HG03457 (cell line): ENCODE measurements around the gene MED29.

Experiments used
- ATAC-seq: cut with Tn5 transposase; IDR thresholded peaks from one replicate; pipeline ENCODE4 v1.9.1; 2021; ENCODE audit warnings: moderate number of reproducible peaks; ENCODE audit not compliant: unreplicated experiment

MED29 gene

GRCh38 chr19:39410017-39410830 is 19.0 kb downstream of the MED29 start:
- no peak for ATAC-seq

- ATAC-seq: no peak
These were observed 19.6 kb downstream of the MED29 start for GRCh38 chr19:39410831-39411080.

- ATAC-seq: no peak
These were observed 20.1 kb downstream of the MED29 start for GRCh38 chr19:39411081-39411831.

DNA sequence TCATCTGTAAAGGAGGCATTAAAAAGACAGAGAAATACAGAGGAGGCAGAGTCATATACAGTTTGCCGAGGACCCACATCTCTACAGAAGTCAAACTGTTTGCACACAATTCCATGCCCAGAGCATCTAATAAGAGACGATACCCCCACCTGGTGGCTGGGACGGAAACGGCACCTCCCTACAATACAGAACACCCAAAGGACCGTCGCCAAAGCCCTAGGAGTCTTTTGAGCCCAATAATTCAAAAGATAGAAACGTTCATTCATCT is 20.6 kb downstream of the MED29 start:
- peak; percentile 12 for ATAC-seq

- ATAC-seq: peak; percentile 43
These were observed 21.1 kb downstream of the MED29 start, which contains the start of gene PLEKHG2 for GRCh38 chr19:39412100-39412866. TSS of gene PLEKHG2 (plus strand) at chr19:39412669. CDS start at chr19:39414087, 1,418 bp downstream.

DNA sequence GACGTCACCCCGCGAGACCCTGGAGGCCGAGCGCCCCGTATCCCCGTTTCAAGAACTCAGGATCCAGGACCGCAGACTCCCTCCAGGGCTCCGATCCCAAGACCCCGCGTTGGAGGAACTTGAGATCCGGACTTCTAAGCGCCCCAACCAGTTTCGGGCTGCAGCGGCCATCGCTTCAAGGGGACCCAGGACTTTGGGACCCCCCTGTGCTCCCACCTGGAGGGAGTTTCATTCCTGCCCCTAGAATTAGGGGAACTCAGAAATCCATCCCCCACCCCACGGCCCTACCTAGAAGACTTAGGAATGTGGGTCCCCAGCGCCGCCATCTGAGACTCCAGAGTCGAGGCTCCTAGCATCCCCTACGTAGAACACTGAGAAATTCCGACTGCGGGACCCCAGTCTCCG is 21.7 kb downstream of the MED29 start:
- no peak for ATAC-seq

DNA sequence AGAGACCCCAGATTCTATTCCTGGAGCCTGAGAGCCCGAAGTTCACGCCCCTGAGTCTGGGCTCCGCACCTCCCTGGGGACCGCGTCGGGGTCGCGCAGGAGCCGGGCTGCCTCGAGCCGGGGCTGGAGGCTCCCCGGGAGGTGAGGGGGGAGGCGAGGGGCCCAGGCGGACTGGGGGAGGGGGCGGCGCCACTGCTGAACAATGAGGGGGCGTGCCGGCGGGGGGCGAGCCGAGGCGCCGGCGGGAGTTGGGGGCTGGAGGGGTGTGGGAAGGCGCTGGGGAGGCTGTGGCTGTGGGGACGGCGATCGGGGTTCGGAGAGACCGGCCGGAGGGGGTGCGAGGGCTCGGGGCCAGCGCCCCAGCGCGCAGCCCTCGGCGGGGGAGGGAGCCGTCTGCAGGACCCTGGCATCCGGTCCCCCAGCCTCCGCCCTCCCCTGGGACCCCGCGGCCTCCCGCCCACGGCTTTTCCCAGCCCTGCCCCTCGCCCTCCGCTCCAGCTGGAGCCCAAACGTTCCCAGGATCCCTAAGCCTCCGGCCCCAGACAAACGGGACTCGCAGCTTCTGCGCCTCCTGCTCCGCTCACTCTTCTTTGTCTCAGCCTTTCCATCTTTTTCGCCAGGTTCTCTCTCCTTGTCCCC is 22.2 kb downstream of the MED29 start:
- ATAC-seq: no peak

DNA sequence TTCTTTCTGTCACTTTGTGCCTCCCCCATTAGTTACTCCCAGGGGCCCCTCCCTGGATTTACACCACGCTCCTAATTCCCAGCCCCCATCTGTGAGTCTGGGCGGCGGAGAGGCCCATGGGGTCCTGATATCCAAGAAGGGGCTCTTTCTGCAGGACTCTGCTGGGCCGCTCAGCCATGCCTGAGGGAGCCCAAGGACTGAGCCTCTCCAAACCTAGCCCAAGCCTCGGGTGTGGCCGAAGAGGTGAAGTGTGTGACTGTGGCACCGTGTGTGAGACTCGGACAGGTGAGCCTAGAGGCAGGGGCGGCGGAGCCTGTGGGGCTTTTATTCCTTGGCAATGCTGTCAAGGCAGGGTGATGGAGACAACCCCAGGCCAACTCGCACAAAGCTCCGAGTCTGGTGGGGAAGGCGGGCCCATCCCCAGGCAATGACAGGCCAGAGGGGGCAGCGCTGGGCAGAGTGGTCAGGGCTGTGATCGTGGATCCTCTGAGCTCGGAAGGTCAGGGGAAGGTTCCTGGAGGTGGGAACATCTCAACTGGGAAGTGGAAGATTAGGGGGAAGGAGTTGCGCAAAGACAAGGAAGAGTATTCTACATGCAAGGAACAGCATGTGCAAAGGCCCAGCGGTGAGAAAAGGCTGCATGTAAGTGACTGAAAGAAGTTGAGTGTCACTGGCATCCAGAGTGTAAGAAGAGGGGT is 22.9 kb downstream of the MED29 start:
- no peak for ATAC-seq

DNA sequence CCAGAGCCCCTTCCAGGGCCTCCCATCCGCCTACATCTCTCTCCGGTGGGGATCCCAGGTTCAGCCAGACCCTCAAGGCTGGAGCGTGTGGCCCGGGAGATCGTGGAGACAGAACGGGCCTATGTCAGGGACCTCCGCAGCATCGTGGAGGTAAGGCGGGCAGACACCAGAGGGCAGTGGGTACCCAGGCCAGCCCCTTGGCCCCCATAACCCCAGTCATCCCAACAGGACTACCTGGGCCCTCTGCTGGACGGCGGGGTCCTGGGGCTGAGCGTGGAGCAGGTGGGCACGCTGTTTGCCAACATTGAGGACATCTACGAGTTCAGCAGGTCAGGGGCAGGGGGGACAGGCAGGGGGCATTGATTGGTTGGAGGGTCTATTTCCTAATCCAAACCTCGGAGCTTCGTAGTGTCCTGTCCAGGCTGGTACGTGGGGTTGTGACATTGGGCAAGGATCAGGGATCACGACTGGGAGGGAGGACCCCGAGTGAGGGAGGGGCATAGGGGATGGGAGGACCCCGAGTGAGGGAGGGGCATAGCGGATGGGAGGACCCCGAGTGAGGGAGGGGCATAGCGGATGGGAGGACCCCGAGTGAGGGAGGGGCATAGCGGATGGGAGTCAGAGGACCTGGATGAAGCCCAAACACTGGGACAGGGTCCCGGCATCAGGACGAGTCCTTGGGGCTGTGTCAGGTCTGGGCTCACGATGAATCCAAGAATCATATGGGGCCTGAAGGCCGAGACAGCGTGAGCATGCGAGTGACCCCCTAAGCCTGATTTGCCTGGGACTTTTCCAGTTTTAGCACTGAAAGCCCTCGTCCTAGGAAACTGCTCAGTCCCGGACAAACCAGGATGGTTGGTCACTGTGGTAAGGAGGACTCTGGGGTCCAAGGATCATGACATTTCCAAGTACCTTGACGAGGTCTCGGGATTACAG is 24.2 kb downstream of the MED29 start:
- no peak for ATAC-seq

DNA sequence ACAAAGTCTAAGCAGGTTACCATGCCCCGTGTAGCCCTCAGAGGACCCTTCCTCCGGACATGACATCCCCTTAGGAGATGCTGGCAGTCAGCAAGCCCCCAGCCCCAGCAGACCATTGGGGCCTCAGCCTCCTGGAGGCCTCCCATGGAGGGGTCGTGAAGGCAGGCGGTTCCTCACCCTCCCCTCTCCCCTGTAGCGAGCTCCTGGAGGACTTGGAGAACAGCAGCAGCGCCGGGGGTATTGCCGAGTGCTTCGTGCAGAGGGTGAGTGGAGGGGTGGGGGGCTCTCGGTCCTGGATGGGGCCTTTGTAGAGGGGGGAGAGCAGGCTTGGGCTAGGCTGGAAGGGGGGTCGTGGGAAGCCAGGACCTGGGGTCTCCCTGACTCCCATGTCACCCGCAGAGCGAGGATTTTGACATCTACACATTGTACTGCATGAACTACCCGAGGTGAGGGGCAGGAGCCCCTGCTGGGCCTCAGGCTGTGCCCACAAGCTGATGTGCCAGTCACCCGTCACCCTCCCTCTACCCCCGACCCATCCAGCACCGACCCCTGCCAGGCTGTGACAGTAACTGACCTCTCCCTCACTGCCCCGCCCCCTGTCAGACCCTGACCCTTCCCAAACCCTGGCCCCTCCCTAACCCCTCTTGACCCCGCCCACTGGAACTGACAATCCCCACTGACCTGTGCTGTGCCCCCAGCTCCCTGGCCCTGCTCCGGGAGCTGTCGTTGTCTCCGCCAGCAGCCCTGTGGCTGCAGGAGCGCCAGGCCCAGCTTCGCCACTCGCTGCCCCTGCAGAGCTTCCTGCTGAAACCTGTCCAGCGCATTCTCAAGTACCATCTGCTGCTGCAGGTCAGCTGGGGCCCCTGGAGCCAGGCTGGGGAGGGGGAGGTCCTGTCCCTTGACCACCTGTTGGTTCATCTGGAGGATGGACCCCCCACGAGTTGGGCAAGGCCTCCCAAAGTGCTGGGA is 25.3 kb downstream of the MED29 start:
- ATAC-seq: no peak

GRCh38 chr19:39417463-39418181 is 26.4 kb downstream of the MED29 start:
- no peak for ATAC-seq

DNA sequence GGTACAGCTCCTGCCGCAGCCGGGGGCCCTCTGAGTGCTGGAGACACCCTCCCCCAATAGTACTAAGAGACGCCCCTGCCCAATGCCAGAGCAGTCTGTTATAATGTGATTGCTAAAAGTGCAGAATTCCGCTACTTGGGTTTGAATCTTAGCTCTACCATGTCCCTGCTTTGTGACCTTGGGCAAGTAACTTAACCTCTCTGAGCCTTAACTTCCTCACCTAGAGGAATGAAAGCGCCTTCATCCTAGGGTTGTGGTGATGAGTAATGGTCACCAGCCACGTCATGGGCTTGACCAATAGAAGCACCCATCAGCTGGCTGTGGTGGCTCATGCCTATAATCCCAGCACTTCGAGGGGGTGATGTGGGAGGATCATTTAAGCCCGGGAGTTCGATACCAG is 27.8 kb downstream of the MED29 start:
- no peak for ATAC-seq

GRCh38 chr19:39420769-39421168 is 29.6 kb downstream of the MED29 start:
- ATAC-seq: no peak

GRCh38 chr19:39422020-39422419 is 30.8 kb downstream of the MED29 start:
- no peak for ATAC-seq

- no peak for ATAC-seq
These were observed 32.3 kb downstream of the MED29 start for GRCh38 chr19:39423258-39424086.

GRCh38 chr19:39424934-39425333 is 33.8 kb downstream of the MED29 start:
- ATAC-seq: no peak

DNA sequence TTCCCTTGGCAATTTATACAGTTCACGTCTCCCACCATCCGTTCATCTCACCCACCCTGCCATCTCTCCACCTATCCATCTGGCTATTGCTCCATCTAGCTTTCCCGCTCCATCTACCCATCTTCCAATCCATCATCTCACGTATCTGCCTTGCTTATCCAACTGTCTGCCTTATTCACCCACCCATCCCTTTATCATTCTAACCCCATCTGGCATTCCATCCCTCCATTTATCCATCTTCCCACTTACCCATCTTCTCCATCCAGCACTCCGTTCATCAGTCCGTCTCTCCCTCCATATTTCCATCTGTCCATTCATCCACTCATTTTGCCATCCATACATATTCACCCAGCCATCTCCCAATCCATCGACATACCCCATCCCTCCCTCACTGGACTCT is 34.6 kb downstream of the MED29 start:
- ATAC-seq: no peak
